Keratinocyte (primary cell): ENCODE measurements around the gene UGT1A4. TPM values are rescaled to one million over a fixed set of nuclear protein-coding genes. Genes with fewer than 3 reads are reported as not detected.

Source experiments
- DNase-seq: peaks from one replicate; pipeline ENCODE4 v3.0.0-alpha.2; 2011; ENCODE audit warnings: low read depth, missing footprints, low spot score
- FAIRE-seq: peaks from 2 replicates; lab custom pipeline; 2011; peaks lifted over from hg19 to GRCh38; lab: Jason Lieb, UNC
- H2AFZ ChIP-seq: 2 replicates; pipeline ENCODE4 v1.6.0; 2012; ENCODE audit warnings: low read length, control low read depth, inconsistent platforms; ENCODE audit not compliant: control insufficient read depth
- H3K27ac ChIP-seq: 2 replicates; pipeline ENCODE4 v1.5.1; 2011; ENCODE audit warnings: low read length; ENCODE audit not compliant: control insufficient read depth, insufficient read depth
- H3K27me3 ChIP-seq: 3 replicates; pipeline ENCODE4 v1.6.0; 2011; ENCODE audit warnings: low read length; ENCODE audit not compliant: control insufficient read depth, insufficient read depth; ENCODE audit errors: extremely low read depth
- H3K36me3 ChIP-seq, 2 experiments: 2 replicates in 1 of 2; 3 replicates in 1 of 2; pipeline ENCODE4 v1.5.1; 2011; ENCODE audit warnings: low read length in 2 of 2, mild to moderate bottlenecking in 1 of 2; ENCODE audit not compliant: control insufficient read depth in 2 of 2, insufficient read depth in 2 of 2; ENCODE audit errors: extremely low read depth in 1 of 2
- H3K4me1 ChIP-seq: 3 replicates; pipeline ENCODE4 v1.5.1; 2011; ENCODE audit warnings: low read length; ENCODE audit not compliant: control insufficient read depth, insufficient read depth; ENCODE audit errors: extremely low read depth
- H3K4me2 ChIP-seq: 3 replicates; pipeline ENCODE4 v1.6.0; 2011; ENCODE audit warnings: low read depth, low read length; ENCODE audit not compliant: control insufficient read depth, insufficient read depth; ENCODE audit errors: extremely low read depth
- H3K4me3 ChIP-seq, 3 experiments: fragments of 200-600 bp in 1 of 3; sonication (generic) in 1 of 3; 2 replicates in 2 of 3; 3 replicates in 1 of 3; pipeline ENCODE4 v1.5.1; 2011 to 2016; ENCODE audit warnings: low read length in 3 of 3, mild to moderate bottlenecking in 3 of 3, control low read depth in 2 of 3, inconsistent platforms in 1 of 3, low read depth in 1 of 3, mixed read lengths in 1 of 3, mixed run types in 1 of 3, moderate library complexity in 1 of 3; ENCODE audit not compliant: control insufficient read depth in 2 of 3, insufficient read depth in 2 of 3; ENCODE audit errors: extremely low read depth in 1 of 3
- H3K79me2 ChIP-seq: 2 replicates; pipeline ENCODE4 v1.6.0; 2012; ENCODE audit warnings: low read length; ENCODE audit not compliant: control insufficient read depth, insufficient read depth
- H3K9ac ChIP-seq: 3 replicates; pipeline ENCODE4 v1.6.0; 2011; ENCODE audit warnings: low read length; ENCODE audit not compliant: control insufficient read depth, insufficient read depth; ENCODE audit errors: extremely low read depth
- H3K9me1 ChIP-seq: 3 replicates; pipeline ENCODE4 v1.6.0; 2011; ENCODE audit warnings: low read length; ENCODE audit not compliant: control insufficient read depth, insufficient read depth; ENCODE audit errors: extremely low read depth
- H3K9me3 ChIP-seq: 2 replicates; pipeline ENCODE4 v1.5.1; 2012; ENCODE audit warnings: low read depth, low read length; ENCODE audit not compliant: control insufficient read depth
- H4K20me1 ChIP-seq: 3 replicates; pipeline ENCODE4 v1.6.0; 2011; ENCODE audit warnings: low read length; ENCODE audit not compliant: control insufficient read depth, insufficient read depth; ENCODE audit errors: extremely low read depth
- EZH2 ChIP-seq: IDR thresholded peaks from one replicate; pipeline ENCODE4 v1.6.1; 2012; ENCODE audit warnings: inconsistent platforms, mild to moderate bottlenecking, low read length, moderate library complexity
- dilution Hi-C: fragments of 300-500 bp; cut with MboI; formaldehyde crosslinking; loops from one replicate; pipeline ENCODE4 v1.7.0; 2020; ENCODE audit warnings: low sequenced_read_pairs; ENCODE audit not compliant: extremely low pct_ligation_motif_present
- polyA plus RNA-seq, 5 experiments: library from polyadenylated mRNA; depleted of rRNA in 3 of 5; stranded (reverse) in 3 of 5; stranded (forward) in 1 of 5; unstranded in 1 of 5; fragments of >200 nt; gene quantifications; 1 replicate in 1 of 5; 2 replicates in 3 of 5; 3 replicates in 1 of 5; pipeline versions ENCODE4 v1.2.1 to v1.2.3, GENCODE V29; 2011 to 2012; ENCODE audit warnings: missing spikeins in 2 of 5, low read depth in 1 of 5, low replicate concordance in 1 of 5
- TF ChIP-seq, protein P1 (sequence below), 3 experiments: IDR thresholded peaks in 1 of 3; conservative IDR thresholded peaks in 1 of 3; optimal IDR thresholded peaks in 1 of 3; 2 replicates in 2 of 3; 3 replicates in 1 of 3; pipeline versions ENCODE3 to v1.5.1; 2011; ENCODE audit warnings: low read length in 3 of 3, mild to moderate bottlenecking in 3 of 3, moderate library complexity in 2 of 3, control low read depth in 1 of 3, inconsistent platforms in 1 of 3; ENCODE audit not compliant: insufficient read depth in 2 of 3; ENCODE audit errors: extremely low read depth in 1 of 3

UGT1A4 gene
- polyA plus RNA-seq, 1 donor (not counting 4 experiments of a cell fraction or from before 2014, with no cell fraction given), result 2.4 TPM

DNA sequence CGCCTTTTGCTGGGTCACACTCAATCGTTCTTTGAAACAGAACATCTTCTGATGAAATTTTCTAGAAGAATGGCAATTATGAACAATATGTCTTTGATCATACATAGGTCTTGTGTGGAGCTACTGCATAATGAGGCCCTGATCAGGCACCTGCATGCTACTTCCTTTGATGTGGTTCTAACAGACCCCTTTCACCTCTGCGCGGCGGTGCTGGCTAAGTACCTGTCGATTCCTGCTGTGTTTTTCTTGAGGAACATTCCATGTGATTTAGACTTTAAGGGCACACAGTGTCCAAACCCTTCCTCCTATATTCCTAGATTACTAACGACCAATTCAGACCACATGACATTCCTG is 5.3 kb upstream of the UGT1A4 start:
- no peaks in the 10 kb centered on the region for H3K9me1 ChIP-seq
- H3K4me3 ChIP-seq, result no peak overlapping the region
- no peak for DNase-seq
- no peak overlapping the region for H3K27ac ChIP-seq
- peaks cover 3 to 13% of the 10 kb centered on the region in 2 experiments for H3K36me3 ChIP-seq
- H3K27me3 ChIP-seq, result no peaks in the 10 kb centered on the region
- H3K4me2 ChIP-seq, result no peak overlapping the region
- no peaks in the 10 kb centered on the region for H4K20me1 ChIP-seq
- peaks cover 9% of the 10 kb centered on the region for H3K4me1 ChIP-seq
- no peak for TF ChIP-seq EZH2
- TF ChIP-seq, protein P1, sequence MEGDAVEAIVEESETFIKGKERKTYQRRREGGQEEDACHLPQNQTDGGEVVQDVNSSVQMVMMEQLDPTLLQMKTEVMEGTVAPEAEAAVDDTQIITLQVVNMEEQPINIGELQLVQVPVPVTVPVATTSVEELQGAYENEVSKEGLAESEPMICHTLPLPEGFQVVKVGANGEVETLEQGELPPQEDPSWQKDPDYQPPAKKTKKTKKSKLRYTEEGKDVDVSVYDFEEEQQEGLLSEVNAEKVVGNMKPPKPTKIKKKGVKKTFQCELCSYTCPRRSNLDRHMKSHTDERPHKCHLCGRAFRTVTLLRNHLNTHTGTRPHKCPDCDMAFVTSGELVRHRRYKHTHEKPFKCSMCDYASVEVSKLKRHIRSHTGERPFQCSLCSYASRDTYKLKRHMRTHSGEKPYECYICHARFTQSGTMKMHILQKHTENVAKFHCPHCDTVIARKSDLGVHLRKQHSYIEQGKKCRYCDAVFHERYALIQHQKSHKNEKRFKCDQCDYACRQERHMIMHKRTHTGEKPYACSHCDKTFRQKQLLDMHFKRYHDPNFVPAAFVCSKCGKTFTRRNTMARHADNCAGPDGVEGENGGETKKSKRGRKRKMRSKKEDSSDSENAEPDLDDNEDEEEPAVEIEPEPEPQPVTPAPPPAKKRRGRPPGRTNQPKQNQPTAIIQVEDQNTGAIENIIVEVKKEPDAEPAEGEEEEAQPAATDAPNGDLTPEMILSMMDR (optimal IDR thresholded peaks at IDR 0.05 in 1 of 3, IDR thresholded peaks at IDR 0.05 in 1 of 3, conservative IDR thresholded peaks at IDR 0.05 in 1 of 3; ENCODE audit: extremely low read depth in 1 of 3, insufficient read depth in 2 of 3, low read length in 3 of 3), result no peak
- H2AFZ ChIP-seq, result no peak overlapping the region
- peaks cover 39% of the 10 kb centered on the region for H3K79me2 ChIP-seq
- no peak overlapping the region for H3K9ac ChIP-seq
- H3K9me3 ChIP-seq, result no peaks in the 10 kb centered on the region
- dilution Hi-C loops, result no loop called here
- no peak for FAIRE-seq

DNA sequence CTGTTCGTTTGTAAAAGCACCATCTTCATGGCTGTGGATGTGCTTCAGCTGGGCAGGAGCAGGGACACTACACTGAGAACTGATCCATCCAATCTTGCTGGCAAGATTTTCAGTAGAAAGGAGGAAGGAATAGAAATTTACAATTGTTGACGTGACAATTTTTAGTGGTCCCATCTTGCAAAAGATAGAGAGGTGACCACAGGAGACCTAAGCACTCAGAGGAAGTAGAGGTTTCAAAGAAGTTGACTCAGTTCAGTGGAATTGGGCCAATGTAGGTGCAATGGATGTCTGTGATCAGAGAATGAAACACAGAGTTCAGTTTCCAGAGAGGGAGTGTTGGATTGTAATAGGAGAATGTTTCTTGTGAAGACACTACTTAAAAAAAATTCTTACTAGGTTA is 4.4 kb upstream of the UGT1A4 start:
- no peak for FAIRE-seq
- dilution Hi-C loops, result no loop called here
- no peak for DNase-seq
- Histone ChIP-seq H3K79me2 (peaks cover 31% of the 10 kb centered on the region), H3K9me3 (no peaks in the 10 kb centered on the region), H3K4me3 (no peak overlapping the region), H3K9ac (no peak overlapping the region), H3K4me2 (no peak overlapping the region), H2AFZ (no peak overlapping the region), H3K27me3 (no peaks in the 10 kb centered on the region), H3K9me1 (no peaks in the 10 kb centered on the region), H4K20me1 (no peaks in the 10 kb centered on the region), H3K27ac (no peak overlapping the region), H3K4me1 (peaks cover 7% of the 10 kb centered on the region), H3K36me3 (peaks cover 3 to 13% of the 10 kb centered on the region in 2 experiments)
- no peak for TF ChIP-seq EZH2
- TF ChIP-seq, protein P1 (optimal IDR thresholded peaks at IDR 0.05 in 1 of 3, IDR thresholded peaks at IDR 0.05 in 1 of 3, conservative IDR thresholded peaks at IDR 0.05 in 1 of 3; ENCODE audit: extremely low read depth in 1 of 3, insufficient read depth in 2 of 3, low read length in 3 of 3), result no peak
